Stimulated activated CD4-positive, alpha-beta T cell treated with anti-CD3 and anti-CD28 coated beads, Interleukin-12 subunit alpha, Interleukin-12 subunit beta, amount 100 ng/mL, for 24 hours (primary cell): ENCODE data around the gene HECTD3.
A peak's percentile ranks its signal among the peaks of the same experiment; 100 is the strongest.

Experiments used
- DNase-seq, 2 experiments: peaks; one replicate each; pipeline ENCODE4 v3.0.0-alpha.2; 2020; ENCODE audit warnings: low read depth in 2 of 2

Gene HECTD3

DNA sequence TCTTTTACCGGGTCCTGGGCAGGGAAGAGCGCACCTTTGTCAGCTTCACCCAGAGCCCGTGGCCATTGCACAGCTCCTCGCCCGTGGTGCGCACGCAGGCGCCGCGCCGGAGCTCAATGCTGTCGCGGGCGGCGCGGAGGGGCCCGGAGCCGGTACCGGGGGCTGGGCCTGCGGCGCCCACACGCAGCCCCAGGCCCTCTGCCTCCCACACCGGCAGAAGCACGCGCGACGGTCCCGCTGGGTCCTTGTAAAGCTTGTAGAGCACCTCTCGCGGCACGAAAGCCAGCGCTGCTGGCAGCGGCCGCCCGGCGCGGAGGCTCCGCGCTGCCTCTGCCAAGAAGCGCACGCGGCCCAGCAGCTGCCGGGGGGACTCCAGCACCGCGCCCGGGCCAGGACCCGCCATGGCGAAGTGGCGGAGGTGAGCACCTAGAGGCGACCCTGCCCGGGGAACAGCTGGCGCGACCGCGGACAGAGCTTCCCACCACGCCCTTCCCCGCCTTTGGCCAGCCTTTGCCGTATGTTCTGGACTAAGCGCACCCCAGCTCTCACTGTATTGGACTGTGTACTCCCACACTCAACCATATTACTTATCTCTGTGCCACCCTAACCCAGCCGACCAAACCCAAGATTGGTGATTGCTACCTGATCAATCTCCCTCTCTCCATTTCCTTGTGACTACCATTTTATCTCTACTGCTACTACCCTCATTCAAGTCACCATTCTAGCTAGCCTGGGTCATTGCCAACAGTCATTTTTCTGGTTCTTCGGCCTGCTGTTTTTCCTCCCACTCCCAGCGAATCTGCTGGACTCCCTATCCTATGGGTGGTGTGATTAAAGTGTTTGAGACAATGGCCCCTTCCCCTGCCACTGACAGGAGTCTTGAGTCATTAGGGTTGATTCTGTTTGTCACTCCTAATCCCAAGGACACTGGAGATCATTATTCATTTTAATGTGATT is at the start of gene HECTD3:
HECTD3 (minus strand) TSS at position 470 of the 957 bp plus-strand sequence; CDS start at position 403, 67 bp downstream.
- peak; percentile 54 to 69 for DNase-seq

DNA sequence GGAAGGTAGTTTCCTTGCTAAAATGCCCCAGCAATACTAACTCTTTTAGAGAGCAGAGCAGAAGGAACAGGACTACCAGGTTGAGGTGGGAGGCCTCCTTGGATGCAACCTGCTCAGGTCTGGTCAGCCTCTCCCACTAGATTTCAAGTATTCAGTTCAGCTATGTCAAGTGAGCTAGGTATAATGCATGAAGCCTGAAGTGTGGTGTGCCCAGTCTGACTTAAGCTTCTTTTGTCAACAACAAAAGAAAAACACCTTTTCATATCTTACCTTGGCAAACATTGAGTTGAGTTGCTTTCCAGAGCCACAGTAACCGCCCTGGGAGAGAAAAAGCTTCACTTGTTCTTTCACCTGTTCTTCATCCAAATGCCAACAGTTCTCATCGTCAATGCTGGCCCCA is 48.7 kb upstream of the HECTD3 start:
- no peak for DNase-seq

DNA sequence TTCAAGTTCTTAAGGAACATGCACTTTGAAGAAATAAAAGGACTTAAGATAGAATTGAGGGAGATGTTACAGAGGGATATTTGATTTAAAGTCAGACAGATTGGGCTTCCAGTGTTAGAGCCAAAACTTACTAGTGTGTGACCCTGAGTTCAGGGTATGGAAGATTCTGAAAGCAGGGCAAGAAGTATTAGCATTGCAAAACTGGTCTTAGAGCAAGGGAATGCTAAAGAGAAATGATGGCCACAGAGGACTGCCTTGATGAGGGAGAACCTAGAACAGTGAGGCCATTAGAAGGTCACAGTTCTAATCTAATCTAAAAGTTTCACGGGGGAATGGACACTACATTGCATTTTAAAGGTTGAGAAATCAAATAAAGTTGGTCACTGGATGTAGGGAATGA is 46.4 kb upstream of the HECTD3 start:
- no peak for DNase-seq

DNA sequence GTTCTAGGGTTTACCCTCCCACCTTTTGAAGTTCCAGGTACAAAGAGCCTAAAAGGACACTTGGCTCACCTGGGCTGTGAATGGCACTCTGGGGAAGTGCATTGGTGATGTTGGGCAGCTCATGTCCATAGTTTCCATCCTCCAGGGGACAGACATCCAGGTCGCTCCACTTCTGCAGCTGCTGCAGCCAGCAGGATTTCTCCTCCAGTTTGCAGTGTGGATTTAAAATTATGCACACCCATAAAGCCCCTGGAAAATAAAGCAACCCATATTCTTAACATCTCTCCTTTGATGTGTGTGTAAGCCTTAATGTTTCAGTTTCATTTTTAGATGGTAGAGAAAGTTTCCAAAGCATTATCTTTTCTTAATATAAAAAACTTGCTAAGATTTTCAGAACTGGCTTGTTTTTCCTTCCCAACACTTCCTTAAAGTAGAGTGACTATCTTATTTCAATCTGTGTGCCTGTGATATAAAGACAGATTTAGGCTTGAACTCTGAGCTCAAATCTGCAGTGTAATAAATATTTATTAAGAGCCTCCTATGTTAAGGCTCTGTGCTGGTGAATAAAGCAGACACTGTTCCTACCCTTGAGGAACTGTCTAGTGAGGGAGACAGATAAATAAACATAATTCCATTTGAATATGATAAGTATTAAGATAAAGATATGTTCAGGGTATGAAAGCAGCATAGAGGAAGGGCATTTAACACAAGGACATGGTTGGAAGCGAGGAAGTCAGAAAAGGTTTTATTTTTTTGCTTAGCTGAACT is 40.1 kb upstream of the HECTD3 start:
- no peak for DNase-seq

DNA sequence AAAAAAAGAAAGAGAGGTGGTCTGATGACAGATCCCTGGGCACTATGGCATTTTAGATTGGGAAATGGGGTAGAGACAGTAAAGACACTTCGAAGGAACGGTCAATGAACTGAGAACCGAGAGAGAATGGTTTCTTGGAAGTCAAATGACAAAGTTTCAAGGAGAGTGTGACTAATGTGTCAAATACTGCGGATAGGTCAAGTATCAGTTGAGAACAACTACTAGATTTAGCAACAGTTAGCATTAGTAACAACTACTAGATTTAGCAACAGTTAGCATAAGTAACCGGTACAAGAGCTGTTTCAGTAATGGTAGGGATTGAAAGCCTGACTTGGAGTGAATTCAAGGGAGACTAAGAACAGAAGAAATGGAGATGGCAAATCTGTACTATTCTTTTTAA is 35.9 kb upstream of the HECTD3 start:
- DNase-seq: no peak

DNA sequence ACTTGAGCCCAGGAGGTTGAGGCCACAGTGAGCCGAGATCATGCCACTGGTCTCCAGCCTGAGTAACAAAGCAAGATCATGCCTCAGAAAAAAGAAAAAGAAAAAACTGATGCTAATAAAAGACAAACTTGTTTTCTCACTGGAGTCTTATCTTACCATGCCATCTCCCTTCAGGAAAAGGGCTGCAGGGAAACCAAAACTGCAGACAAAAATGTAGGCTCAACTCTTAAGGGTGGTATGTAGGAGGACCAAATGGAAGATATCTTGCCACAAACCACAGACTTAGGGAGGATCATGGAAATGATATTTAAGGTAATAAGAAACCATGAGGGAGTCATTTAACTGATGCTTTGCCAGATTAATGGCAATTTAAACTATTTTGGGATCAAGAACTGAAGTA is 33.8 kb upstream of the HECTD3 start:
- no peak for DNase-seq

DNA sequence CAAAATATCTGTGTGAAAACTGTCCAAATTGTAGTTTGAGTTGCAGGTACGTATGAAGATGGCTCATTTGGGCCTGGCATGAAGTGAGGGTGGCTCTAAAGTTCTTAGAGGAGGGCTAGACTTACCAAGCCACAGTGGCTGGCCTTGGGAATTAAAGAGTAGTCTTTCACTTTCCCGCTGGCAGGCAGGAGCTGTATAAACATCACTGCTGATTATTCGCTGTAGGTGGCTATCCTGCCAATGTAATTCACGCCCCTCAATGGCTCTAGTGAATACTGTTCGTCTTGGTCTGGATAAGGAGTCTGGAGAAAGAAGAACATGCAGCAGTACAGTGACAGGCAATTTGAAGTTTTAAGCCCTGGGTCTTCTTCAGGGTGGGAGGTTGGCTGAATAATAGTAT is 32.0 kb upstream of the HECTD3 start:
- no peak for DNase-seq

DNA sequence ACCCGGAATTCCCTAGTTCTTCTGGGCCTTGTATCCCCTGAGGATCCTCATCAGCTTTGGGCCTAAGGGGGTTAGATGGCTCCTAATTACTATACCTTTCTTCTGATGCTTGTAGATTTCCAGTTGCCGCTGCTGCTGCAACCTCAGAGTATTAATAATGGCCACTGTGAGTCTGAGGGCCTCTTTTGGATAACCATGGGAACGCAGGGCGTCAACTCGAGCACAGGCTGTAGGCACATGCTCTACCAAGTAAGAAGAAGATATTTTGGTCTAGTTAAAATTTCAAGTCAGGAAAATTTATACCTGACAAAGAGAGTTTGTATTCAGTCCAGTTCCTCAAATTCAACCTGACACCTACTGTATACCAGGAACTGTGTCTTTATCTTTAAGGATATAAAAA is 29.2 kb upstream of the HECTD3 start:
- DNase-seq: no peak

DNA sequence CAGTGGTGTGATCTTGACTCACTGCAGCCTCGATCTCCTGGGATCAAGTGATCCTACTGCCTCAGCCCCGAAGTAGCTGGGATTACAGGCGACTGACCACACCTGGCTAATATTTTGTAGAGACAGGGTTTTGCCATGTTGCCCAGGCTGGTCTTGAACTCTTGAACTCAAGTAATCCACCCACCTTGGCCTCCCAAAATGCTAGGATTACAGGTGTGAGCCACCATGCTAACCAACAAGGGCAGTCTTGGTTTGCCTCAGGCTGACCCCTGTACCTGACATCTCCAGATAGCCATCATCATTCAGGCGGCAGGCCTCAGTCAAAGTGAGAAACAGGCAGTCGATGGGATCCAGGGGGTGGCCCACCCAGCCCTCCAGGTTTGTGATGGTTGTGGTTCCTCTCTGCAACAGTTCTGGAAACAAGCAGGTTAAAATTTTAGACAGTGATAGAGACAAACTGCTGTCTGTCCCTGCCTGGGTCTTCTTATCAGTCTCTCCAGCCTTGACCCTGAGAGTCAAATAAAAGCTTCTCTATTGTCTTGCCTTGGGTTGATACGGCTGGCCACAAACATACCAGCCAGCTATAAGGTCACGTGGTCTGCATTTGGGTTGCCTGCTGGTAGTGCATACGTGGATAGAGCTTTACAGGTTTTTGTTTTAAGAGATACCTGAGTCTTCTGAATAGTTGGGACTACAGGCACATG is 27.7 kb upstream of the HECTD3 start:
- DNase-seq: no peak

DNA sequence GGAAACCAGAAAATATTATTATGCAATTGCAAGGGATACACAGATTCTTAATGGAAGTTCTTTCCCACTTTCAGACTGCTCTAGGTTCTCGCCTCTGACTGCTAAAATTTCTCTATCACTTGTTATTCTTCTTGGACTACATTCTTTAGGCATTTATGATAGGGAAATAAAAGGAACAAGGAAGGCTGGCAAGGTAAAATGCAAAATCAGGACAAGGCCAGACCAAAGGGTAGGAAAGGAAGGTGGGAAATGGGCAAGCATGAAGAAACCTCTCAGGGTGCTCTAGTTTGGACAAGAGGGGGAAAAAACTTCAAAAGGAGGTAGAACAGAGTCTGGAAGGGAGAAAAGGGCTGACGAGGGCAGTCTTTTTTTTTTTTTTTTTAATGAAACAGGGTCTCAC is 27.1 kb upstream of the HECTD3 start:
- no peak for DNase-seq

DNA sequence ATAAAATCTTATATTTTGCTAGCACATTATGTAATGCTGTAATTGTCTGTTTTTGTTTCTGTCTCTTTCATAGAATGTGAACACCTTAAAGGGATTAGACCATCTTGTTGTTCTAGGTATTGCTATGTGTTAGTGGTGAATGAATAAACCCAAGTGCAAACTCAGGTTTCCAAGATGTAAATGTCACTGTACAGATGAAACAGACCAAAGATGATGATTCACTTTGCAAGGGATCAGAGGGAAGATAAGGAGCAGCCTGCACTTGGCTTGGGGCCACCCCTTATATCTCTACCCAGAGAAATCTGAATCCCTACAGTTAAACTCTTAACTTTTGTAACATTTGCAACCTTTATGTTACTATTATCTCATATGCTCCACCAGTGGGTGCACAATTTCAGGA is 26.3 kb upstream of the HECTD3 start:
- DNase-seq: no peak

DNA sequence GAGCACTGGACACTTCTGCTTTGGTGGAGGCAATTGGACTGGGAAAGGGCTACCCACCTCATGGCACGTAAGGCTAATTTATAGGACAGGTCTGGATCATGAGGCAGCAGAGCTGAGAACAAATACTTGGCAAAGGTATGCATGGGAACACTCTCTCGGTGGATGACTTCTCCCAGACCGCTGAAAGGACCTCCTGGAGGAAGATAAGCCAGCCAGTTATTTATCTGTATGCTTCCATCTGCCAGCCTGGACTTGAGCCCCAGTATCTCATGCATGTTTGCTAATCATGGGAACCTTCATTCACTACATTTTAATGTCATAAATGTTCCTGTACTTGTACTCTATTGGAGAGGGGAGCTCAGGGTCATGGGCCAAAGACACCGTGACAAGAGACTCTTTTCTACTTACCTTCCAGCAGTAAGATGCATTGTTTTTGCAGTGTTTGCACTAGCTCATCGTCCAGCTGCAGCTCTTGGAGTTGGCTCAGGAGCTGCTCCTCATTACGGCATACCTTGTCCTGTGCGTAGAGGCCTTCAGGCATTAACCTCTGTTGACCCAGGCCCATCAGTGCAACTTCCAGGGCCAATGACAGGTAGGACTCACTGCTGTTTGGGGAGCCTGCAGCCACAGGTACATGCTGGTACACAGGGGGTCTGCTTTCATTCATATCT is 24.6 kb upstream of the HECTD3 start:
- DNase-seq: no peak

DNA sequence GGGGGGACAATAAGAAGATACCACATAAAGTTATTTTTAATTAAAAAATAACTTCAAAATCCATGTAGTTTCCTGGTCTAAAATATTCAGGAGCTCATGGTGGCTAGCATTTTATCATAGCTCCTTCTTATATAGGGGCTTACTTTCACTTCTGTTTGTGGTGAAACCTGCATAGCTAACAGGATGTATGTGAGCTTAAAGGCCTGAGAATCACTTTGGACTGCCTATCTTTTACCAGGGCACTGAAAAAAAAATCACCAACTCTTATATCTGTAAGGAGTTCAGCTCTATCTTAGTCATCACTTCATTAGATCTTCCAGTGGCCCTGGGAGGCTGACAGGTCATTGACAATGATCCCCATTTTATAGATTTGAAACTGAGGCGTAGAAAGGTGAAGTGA is 22.2 kb upstream of the HECTD3 start:
- no peak for DNase-seq

DNA sequence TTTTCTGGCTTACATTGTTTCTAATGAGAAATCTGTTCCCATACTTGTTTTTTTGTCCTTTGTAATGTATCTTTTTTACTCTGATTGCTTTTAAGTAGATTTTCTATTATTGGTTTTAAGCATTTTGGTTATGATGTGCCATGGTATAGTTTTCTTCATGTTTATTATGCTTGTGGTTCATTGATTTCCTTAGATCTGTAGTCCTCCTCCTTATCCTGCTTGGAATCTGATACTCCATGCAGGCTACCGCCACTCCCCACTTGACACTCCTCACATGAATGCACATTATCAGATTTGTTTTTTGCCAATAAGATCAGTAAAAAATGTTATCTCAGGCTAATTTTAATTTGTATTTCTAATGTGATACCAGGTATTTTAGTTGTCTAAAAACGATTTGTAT is 21.7 kb upstream of the HECTD3 start:
- DNase-seq: no peak

DNA sequence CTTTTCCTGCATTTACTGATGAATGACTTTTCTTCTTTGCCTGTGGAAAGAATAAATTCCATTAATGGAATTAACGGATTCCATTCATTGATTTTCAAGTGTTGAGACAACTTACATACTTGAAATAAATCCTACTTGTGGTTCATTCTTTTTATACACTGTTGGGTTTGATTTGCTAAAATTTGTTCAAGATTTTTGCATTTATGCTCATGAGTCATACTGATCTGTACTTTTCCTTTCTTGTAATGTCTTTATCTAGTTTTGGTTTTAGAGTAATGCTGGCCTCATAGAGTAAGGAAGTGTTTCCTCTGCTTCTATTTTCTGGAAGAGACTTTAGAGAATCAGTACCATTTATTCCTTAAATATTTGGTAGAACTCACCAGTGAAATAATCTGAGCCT is 15.3 kb upstream of the HECTD3 start:
- DNase-seq: no peak

DNA sequence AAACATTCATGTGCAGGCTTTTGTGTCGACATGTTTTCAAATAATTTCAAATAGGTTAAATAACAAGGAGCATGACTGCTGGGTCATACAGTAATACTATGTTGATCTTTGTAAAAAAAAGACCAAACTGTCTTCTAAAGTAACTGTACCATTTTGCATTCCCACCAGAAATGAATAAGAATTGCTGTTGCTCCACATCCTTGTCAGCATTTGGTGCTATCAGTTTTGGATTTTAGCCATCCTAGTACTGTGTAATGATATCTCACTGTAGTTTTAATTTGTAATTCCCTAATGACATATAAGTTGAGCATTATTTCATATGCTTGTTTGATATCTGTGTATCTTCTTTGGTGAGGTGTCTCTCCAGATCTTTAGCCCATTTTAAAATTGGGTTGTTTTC is 12.5 kb upstream of the HECTD3 start:
- DNase-seq: no peak

DNA sequence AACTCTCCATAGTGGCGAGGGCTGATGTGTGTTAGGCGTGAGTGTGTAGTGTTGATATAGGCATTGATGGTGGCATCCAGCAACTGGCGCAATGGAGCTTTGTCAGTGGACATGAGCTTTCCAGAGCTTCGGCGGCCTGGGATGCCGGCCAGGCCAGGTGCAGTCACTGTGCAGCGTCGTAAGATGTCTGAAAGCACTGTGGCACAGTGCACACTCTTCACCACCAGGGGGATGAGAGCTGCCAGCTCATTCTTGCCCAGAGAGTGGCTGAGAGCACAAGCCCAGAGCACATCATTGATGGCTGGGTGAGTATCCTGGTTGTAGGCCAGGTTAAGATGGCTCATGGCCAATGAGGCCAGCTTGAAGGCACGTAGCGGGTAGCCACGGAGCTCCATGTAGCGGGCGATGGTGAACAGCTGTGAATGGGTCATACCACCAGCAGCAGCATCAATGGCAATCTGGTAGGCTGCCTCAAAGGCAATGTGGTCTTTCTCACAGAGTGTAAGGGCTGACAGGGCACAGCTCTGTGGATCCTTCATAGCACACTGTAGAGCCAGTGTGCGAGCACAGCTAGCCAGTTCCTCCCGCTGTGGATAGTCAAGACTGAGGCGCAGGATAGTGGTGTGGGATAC is 7.6 kb upstream of the HECTD3 start:
- DNase-seq: peak; percentile 43 to 58

DNA sequence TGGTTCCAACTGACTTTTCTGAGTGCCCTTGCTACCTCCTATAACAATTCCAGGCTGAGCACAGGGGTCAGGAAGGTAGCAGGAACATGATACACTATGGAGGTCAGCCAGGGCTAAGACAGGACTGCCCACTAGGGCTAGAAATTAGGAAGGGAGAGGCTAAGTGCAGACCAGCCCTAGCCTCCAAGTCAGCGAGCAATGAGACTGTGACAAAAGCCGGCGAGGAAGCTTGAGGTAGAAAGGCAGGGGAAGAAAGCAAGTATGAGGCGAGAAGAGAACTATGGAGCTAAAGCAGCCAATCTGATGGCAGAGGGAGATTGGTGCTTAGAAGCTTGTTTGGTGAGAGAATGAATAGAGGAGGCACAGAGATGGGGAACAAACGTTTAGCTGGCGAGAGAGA is 5.6 kb upstream of the HECTD3 start:
- DNase-seq: no peak

DNA sequence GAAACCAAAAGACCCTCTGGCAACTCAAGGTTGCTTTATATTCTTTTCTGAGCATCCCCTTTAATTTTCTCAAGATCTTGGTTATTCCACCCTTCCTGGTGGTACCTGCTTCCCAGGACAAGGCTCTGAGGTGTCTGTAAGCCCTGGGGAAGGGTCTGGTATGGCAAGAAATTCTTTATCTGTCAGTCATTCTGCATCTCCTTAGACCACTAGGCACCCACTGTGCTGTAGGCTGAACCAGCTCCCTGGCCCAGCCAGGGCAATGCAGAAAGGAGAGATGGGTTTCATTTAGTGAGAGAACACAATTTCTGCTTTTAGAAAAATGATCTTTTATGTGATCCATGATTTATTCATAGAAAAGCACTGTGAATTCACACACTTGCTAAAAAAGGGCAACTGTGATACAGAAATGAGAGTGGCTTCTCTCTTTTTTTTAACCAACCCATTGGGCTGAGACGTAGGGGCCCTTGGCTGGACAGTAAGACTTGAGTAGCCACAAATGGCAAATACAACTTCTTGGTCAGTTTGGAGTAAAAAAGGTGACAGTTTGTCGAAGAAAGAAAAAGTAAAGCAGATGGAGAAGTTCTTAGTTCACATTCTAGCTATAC is 5.1 kb upstream of the HECTD3 start:
- no peak for DNase-seq

DNA sequence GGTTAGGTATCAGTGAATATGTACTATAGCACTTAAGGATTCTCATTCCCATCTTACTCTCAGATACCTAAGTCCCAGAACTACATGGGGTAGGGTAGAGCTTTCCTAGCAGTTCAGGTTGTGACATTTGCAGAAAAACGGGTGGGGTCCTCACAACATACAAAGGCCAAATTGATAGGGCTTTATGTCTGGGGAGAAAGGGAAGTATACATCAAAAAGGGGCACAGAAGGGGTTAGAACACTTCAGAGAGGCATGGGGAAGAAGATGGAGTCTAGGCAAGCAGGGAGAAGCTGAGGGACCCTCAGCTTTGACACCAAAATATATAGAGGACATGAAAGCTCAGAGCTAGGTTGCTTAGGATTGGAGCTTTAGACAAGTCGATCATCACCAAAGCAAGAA is 4.6 kb upstream of the HECTD3 start:
- DNase-seq: no peak
